HG03196 (cell line): ENCODE measurements around the gene ACTN4.
"Not testable (repeated sequence)": the region's sequence is repeated elsewhere in the genome, so short reads cannot be mapped to it uniquely, and the experiment has no call there.

Source experiments
- ATAC-seq: cut with Tn5 transposase; IDR thresholded peaks from one replicate; pipeline ENCODE4 v1.9.1; 2021; ENCODE audit not compliant: unreplicated experiment

Gene ACTN4

GRCh38 chr19:38761884-38762389 is 114.5 kb downstream of the ACTN4 start:
- not testable (repeated sequence) for ATAC-seq

GRCh38 chr19:38763795-38764220 is 116.4 kb downstream of the ACTN4 start:
- ATAC-seq = no peak

- ATAC-seq = no peak
Observed at GRCh38 chr19:38765214-38765613, 117.8 kb downstream of the ACTN4 start.

GRCh38 chr19:38766276-38767047 is 119.0 kb downstream of the ACTN4 start:
- no peak for ATAC-seq

- peak; percentile 56 for ATAC-seq
Observed at GRCh38 chr19:38769635-38770211, 122.3 kb downstream of the ACTN4 start.

GRCh38 chr19:38770228-38770948 is 122.9 kb downstream of the ACTN4 start:
- ATAC-seq = not testable (repeated sequence)

GRCh38 chr19:38770949-38771275 is 123.5 kb downstream of the ACTN4 start:
- not testable (repeated sequence) for ATAC-seq

- ATAC-seq = not testable (repeated sequence)
Observed at GRCh38 chr19:38771569-38771968, 124.1 kb downstream of the ACTN4 start.

- ATAC-seq = no peak
Observed at GRCh38 chr19:38773469-38774177, 126.2 kb downstream of the ACTN4 start, which contains the start of gene LGALS7. Gene LGALS7, minus strand, starts transcription at chr19:38773517. Its CDS starts 25 bp downstream, at chr19:38773492.

- no peak for ATAC-seq
Observed at GRCh38 chr19:38774181-38774950, 126.9 kb downstream of the ACTN4 start.

- ATAC-seq = no peak
Observed at GRCh38 chr19:38778733-38779132, 131.3 kb downstream of the ACTN4 start.

GRCh38 chr19:38780443-38780842 is 133.0 kb downstream of the ACTN4 start:
- no peak for ATAC-seq

- ATAC-seq = no peak
Observed at GRCh38 chr19:38781058-38781457, 133.6 kb downstream of the ACTN4 start.
